NT2/D1 (cell line): ENCODE results near the gene DOCK6.

Source experiments
- DNase-seq: peaks from one replicate; pipeline ENCODE4 v3.0.0-alpha.2; 2011; ENCODE audit warnings: low read depth, low spot score
- H3K27me3 ChIP-seq: 2 replicates; pipeline ENCODE4 v1.6.0; 2011; ENCODE audit warnings: mild to moderate bottlenecking; ENCODE audit not compliant: insufficient read length, insufficient read depth
- H3K36me3 ChIP-seq: 2 replicates; pipeline ENCODE4 v1.6.1; 2011; ENCODE audit warnings: mild to moderate bottlenecking, low read length, mixed read lengths; ENCODE audit not compliant: insufficient read depth, insufficient read length
- H3K4me1 ChIP-seq: 2 replicates; pipeline ENCODE4 v1.5.1; 2011; ENCODE audit not compliant: insufficient read depth, insufficient read length
- H3K4me3 ChIP-seq: 2 replicates; pipeline ENCODE4 v1.5.1; 2011; ENCODE audit warnings: low read depth; ENCODE audit not compliant: insufficient read length
- H3K9ac ChIP-seq: 2 replicates; pipeline ENCODE4 v1.6.0; 2011; ENCODE audit warnings: low read depth; ENCODE audit not compliant: insufficient read length
- H3K9me3 ChIP-seq: 2 replicates; pipeline ENCODE4 v1.5.1; 2011; ENCODE audit warnings: mild to moderate bottlenecking, low read length; ENCODE audit not compliant: insufficient read depth
- SUZ12 ChIP-seq: IDR thresholded peaks from 2 replicates; pipeline ENCODE4 v1.6.1; 2011; ENCODE audit not compliant: insufficient read length, insufficient read depth; ENCODE audit errors: extremely low read depth
- YY1 ChIP-seq: IDR thresholded peaks from 2 replicates; pipeline ENCODE4 v1.6.1; 2011; ENCODE audit not compliant: insufficient read length, insufficient read depth
- ZNF274 ChIP-seq: IDR thresholded peaks from 2 replicates; pipeline ENCODE4 v1.6.1; 2011; ENCODE audit warnings: mild to moderate bottlenecking, low read depth, low read length

Gene DOCK6

GRCh38 chr19:11263726-11264125, 1.4 kb upstream of the DOCK6 start:
- Histone ChIP-seq H3K27me3 (no peaks in the 10 kb centered on the region), H3K9ac (no peak overlapping the region), H3K36me3 (no peaks in the 10 kb centered on the region), H3K4me3 (no peak overlapping the region), H3K4me1 (peaks cover 5% of the 10 kb centered on the region), H3K9me3 (no peaks in the 10 kb centered on the region)
- TF ChIP-seq ZNF274: no peak
- no peak for DNase-seq

- TF ChIP-seq SUZ12: no peak
- no peak for TF ChIP-seq ZNF274
- TF ChIP-seq YY1: no peak
- no peak for DNase-seq
- Histone ChIP-seq H3K36me3 (no peaks in the 10 kb centered on the region), H3K4me1 (peaks cover 5% of the 10 kb centered on the region), H3K9ac (peak overlapping the region; percentile 89), H3K27me3 (no peaks in the 10 kb centered on the region), H3K9me3 (no peaks in the 10 kb centered on the region), H3K4me3 (peak overlapping the region; percentile 85)
Measured at GRCh38 chr19:11261431-11261970, 823 bp downstream of the DOCK6 start.

- Histone ChIP-seq H3K36me3 (no peaks in the 10 kb centered on the region), H3K27me3 (no peaks in the 10 kb centered on the region), H3K4me1 (peaks cover 9% of the 10 kb centered on the region), H3K9ac (no peak overlapping the region), H3K9me3 (no peaks in the 10 kb centered on the region), H3K4me3 (peak overlapping the region; percentile 85)
- no peak for DNase-seq
- TF ChIP-seq ZNF274: no peak
- no peak for TF ChIP-seq SUZ12
- no peak for TF ChIP-seq YY1
Measured at GRCh38 chr19:11260996-11261395, 1.3 kb downstream of the DOCK6 start.

GRCh38 chr19:11257846-11258380, 4.4 kb downstream of the DOCK6 start:
- TF ChIP-seq ZNF274: no peak
- TF ChIP-seq SUZ12: no peak
- TF ChIP-seq YY1: no peak
- no peaks in the 10 kb centered on the region for H3K27me3 ChIP-seq
- no peaks in the 10 kb centered on the region for H3K36me3 ChIP-seq
- H3K9me3 ChIP-seq: no peaks in the 10 kb centered on the region
- H3K9ac ChIP-seq: no peak overlapping the region
- H3K4me1 ChIP-seq: peaks cover 18% of the 10 kb centered on the region
- no peak for DNase-seq
- no peak overlapping the region for H3K4me3 ChIP-seq

GRCh38 chr19:11256189-11256588, 6.1 kb downstream of the DOCK6 start:
- H3K9me3 ChIP-seq: no peaks in the 10 kb centered on the region
- peak overlapping the region; percentile 24 for H3K9ac ChIP-seq
- no peak for DNase-seq
- peaks cover 21% of the 10 kb centered on the region for H3K4me1 ChIP-seq
- peaks cover 15% of the 10 kb centered on the region for H3K36me3 ChIP-seq
- no peaks in the 10 kb centered on the region for H3K27me3 ChIP-seq
- no peak overlapping the region for H3K4me3 ChIP-seq
- no peak for TF ChIP-seq YY1
- no peak for TF ChIP-seq ZNF274
- TF ChIP-seq SUZ12: no peak

- Histone ChIP-seq H3K36me3 (peaks cover 23% of the 10 kb centered on the region), H3K4me3 (no peak overlapping the region), H3K9me3 (no peaks in the 10 kb centered on the region), H3K9ac (no peak overlapping the region), H3K4me1 (peaks cover 19% of the 10 kb centered on the region), H3K27me3 (no peaks in the 10 kb centered on the region)
- TF ChIP-seq ZNF274: no peak
- no peak for TF ChIP-seq SUZ12
- no peak for TF ChIP-seq YY1
- DNase-seq: no peak
Measured at GRCh38 chr19:11254666-11255065, 7.7 kb downstream of the DOCK6 start.

GRCh38 chr19:11252665-11253355, 9.5 kb downstream of the DOCK6 start:
- no peak for DNase-seq
- Histone ChIP-seq H3K9me3 (no peaks in the 10 kb centered on the region), H3K36me3 (peaks cover 35% of the 10 kb centered on the region), H3K27me3 (no peaks in the 10 kb centered on the region), H3K4me1 (peaks cover 19% of the 10 kb centered on the region), H3K4me3 (no peak overlapping the region), H3K9ac (peak overlapping the region; percentile 50)
- TF ChIP-seq SUZ12 (no peak), ZNF274 (no peak), YY1 (no peak)
